MM.1S (cell line): Measurements from ENCODE around the gene PCTP.

Experiments
- EZH2 ChIP-seq: fragments of 300-600 bp; sonication (generic); optimal IDR thresholded peaks from 2 replicates; pipeline ENCODE3; 2017; ENCODE audit warnings: low read depth, mild to moderate bottlenecking, antibody characterized with exemption, low read length, mixed read lengths
- TF ChIP-seq, protein P1 (sequence below): fragments of 300-600 bp; sonication (generic); IDR thresholded peaks from 2 replicates; pipeline ENCODE4 v1.5.1; 2016; ENCODE audit warnings: antibody characterized with exemption, low read length, mixed read lengths

DNA sequence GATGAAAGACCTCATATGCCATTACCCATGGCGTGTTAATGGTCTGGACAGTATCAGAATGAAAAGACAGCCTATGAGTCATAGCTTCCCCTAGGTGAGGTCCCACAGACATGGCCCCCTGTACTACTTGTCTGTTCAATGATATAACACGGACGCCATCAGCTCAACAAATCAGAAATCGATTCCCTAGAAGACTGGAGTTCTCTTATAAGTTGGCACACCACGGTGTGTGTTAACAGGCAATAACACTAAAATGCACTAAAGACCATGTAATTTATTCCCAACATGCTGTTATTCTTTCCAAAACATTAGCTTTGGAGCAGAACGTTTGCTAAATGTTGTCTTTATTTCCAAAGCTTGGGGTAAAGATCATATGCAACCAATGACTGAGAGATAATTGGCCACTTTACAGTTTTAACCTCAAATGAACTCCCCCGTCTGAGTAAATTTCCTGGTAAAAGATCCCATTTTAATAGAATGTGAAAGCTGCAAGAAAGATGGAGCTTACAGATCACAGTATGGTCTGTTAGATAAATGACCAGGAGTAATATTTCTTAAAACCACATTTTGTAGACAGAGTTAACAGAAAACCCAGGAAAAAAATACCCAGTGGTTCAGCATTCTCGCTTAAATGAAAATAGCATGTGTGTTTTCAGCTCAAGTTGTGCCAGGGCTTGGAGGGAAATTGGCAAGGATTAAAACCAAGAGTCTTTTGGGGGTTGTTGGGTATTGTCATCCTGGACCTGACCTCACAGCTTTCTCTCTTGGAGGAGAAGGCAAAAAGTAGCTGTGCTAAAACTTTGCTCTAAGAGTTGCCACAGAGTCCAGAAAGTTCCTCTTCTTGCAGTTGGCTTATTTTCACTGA, 65.9 kb downstream of the PCTP start:
- TF ChIP-seq, protein P1, sequence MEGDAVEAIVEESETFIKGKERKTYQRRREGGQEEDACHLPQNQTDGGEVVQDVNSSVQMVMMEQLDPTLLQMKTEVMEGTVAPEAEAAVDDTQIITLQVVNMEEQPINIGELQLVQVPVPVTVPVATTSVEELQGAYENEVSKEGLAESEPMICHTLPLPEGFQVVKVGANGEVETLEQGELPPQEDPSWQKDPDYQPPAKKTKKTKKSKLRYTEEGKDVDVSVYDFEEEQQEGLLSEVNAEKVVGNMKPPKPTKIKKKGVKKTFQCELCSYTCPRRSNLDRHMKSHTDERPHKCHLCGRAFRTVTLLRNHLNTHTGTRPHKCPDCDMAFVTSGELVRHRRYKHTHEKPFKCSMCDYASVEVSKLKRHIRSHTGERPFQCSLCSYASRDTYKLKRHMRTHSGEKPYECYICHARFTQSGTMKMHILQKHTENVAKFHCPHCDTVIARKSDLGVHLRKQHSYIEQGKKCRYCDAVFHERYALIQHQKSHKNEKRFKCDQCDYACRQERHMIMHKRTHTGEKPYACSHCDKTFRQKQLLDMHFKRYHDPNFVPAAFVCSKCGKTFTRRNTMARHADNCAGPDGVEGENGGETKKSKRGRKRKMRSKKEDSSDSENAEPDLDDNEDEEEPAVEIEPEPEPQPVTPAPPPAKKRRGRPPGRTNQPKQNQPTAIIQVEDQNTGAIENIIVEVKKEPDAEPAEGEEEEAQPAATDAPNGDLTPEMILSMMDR: no peak
- TF ChIP-seq EZH2: no peak
